HEK293 (cell line): Measurements from ENCODE around the gene TM7SF2.

Experiments used
- CTCF ChIA-PET: fragments of 350-600 bp; formaldehyde crosslinking; extraction: SDS; loops from one replicate; lab custom pipeline; 2021; ENCODE audit warnings: antibody characterized with exemption; lab: Yijun Ruan, JAX
- POLR2A ChIA-PET: fragments of 300-600 bp; formaldehyde crosslinking; extraction: SDS; loops from one replicate; lab custom pipeline; 2020; ENCODE audit warnings: antibody characterized with exemption, inconsistent platforms; lab: Yijun Ruan, JAX
- H3K27ac ChIP-seq: fragments of 200-500 bp; sonication (Bioruptor generic); 2 replicates; pipeline ENCODE4 v1.5.1; 2014; ENCODE audit warnings: low read depth, low read length, control low read depth, inconsistent platforms; ENCODE audit errors: extremely low read depth
- H3K36me3 ChIP-seq, 2 experiments: fragments of 200-500 bp in 1 of 2; sonication (Bioruptor generic) in 1 of 2; 1 replicate in 1 of 2; 2 replicates in 1 of 2; pipeline ENCODE4 v1.5.1; 2014 to 2017; ENCODE audit warnings: inconsistent platforms in 2 of 2, low read length in 2 of 2; ENCODE audit not compliant: control insufficient read depth in 2 of 2, insufficient read depth in 1 of 2
- H3K4me1 ChIP-seq: fragments of 200-500 bp; sonication (Bioruptor generic); 2 replicates; pipeline ENCODE4 v1.5.1; 2014; ENCODE audit warnings: mild to moderate bottlenecking, low read length, inconsistent platforms; ENCODE audit not compliant: control insufficient read depth, insufficient read depth
- H3K4me3 ChIP-seq: 2 replicates; pipeline ENCODE4 v1.5.1; 2011; ENCODE audit warnings: low read depth, mild to moderate bottlenecking, control low read depth, low read length, moderate library complexity
- H3K9me3 ChIP-seq: fragments of 200-500 bp; sonication (Bioruptor generic); 2 replicates; pipeline ENCODE4 v1.5.1; 2014; ENCODE audit warnings: low read depth, low read length, inconsistent platforms; ENCODE audit not compliant: control insufficient read depth, insufficient read depth
- BCL11A ChIP-seq: fragments of 450-650 bp; formaldehyde crosslinking; IDR thresholded peaks from 2 replicates; pipeline ENCODE4 v1.5.1; 2016; ENCODE audit warnings: low read depth, missing biosample characterization, missing genetic modification characterization
- CTCF ChIP-seq: fragments of 450-650 bp; formaldehyde crosslinking; IDR thresholded peaks from 2 replicates; pipeline ENCODE4 v1.5.1; 2016; ENCODE audit warnings: missing biosample characterization, missing genetic modification characterization
- GLI4 ChIP-seq: fragments of 450-650 bp; formaldehyde crosslinking; IDR thresholded peaks from 2 replicates; pipeline ENCODE4 v1.5.1; 2016; ENCODE audit warnings: missing biosample characterization, missing genetic modification characterization
- HOXA7 ChIP-seq: sonication (generic); formaldehyde crosslinking; IDR thresholded peaks from 2 replicates; pipeline ENCODE4 v1.8.1; 2022; ENCODE audit warnings: missing genetic modification reagents, borderline replicate concordance
- KLF17 ChIP-seq: fragments of 450-650 bp; formaldehyde crosslinking; IDR thresholded peaks from 2 replicates; pipeline ENCODE4 v1.5.1; 2016; ENCODE audit warnings: missing biosample characterization, missing genetic modification characterization
- KLF8 ChIP-seq: fragments of 450-650 bp; formaldehyde crosslinking; IDR thresholded peaks from 2 replicates; pipeline ENCODE4 v1.5.1; 2016; ENCODE audit warnings: missing biosample characterization, missing genetic modification characterization
- KLF9 ChIP-seq: fragments of 450-650 bp; formaldehyde crosslinking; IDR thresholded peaks from 2 replicates; pipeline ENCODE4 v1.5.1; 2016; ENCODE audit warnings: missing biosample characterization, missing genetic modification characterization, low read depth
- TRIM28 ChIP-seq: IDR thresholded peaks from 2 replicates; pipeline ENCODE4 v1.6.1; 2011; ENCODE audit warnings: low read length, control low read depth, borderline replicate concordance
- YY2 ChIP-seq: fragments of 450-650 bp; formaldehyde crosslinking; IDR thresholded peaks from 2 replicates; pipeline ENCODE4 v1.5.1; 2016; ENCODE audit warnings: missing biosample characterization, missing genetic modification characterization
- ZBTB20 ChIP-seq: fragments of 450-650 bp; formaldehyde crosslinking; IDR thresholded peaks from 2 replicates; pipeline ENCODE4 v1.5.1; 2016; ENCODE audit warnings: missing biosample characterization, missing genetic modification characterization
- ZNF146 ChIP-seq: fragments of 450-650 bp; formaldehyde crosslinking; IDR thresholded peaks from 2 replicates; pipeline ENCODE4 v1.5.1; 2016; ENCODE audit warnings: missing biosample characterization, missing genetic modification characterization
- ZNF184 ChIP-seq: fragments of 450-650 bp; IDR thresholded peaks from 2 replicates; pipeline ENCODE4 v1.5.1; 2018; ENCODE audit warnings: missing biosample characterization, mild to moderate bottlenecking, missing genetic modification characterization
- ZNF19 ChIP-seq: fragments of 450-650 bp; formaldehyde crosslinking; IDR thresholded peaks from 2 replicates; pipeline ENCODE4; 2016; ENCODE audit warnings: missing biosample characterization, missing genetic modification characterization, low read depth
- ZNF391 ChIP-seq: fragments of 450-650 bp; formaldehyde crosslinking; IDR thresholded peaks from 2 replicates; pipeline ENCODE4 v1.5.1; 2016; ENCODE audit warnings: low read depth, missing biosample characterization, missing genetic modification characterization, borderline replicate concordance
- ZNF398 ChIP-seq: fragments of 450-650 bp; formaldehyde crosslinking; IDR thresholded peaks from 2 replicates; pipeline ENCODE4 v1.5.1; 2017; ENCODE audit warnings: missing biosample characterization, missing genetic modification characterization
- ZNF501 ChIP-seq: fragments of 450-650 bp; formaldehyde crosslinking; IDR thresholded peaks from 2 replicates; pipeline ENCODE4 v1.5.1; 2016; ENCODE audit warnings: missing biosample characterization, missing genetic modification characterization
- ZNF558 ChIP-seq: fragments of 450-650 bp; formaldehyde crosslinking; IDR thresholded peaks from 2 replicates; pipeline ENCODE4 v1.5.1; 2016; ENCODE audit warnings: missing biosample characterization, missing genetic modification characterization
- ZNF585B ChIP-seq: fragments of 450-650 bp; formaldehyde crosslinking; IDR thresholded peaks from 2 replicates; pipeline ENCODE4 v1.5.1; 2016; ENCODE audit warnings: missing biosample characterization, missing genetic modification characterization
- ZNF843 ChIP-seq: fragments of 450-650 bp; formaldehyde crosslinking; IDR thresholded peaks from 2 replicates; pipeline ENCODE4 v1.5.1; 2016; ENCODE audit warnings: missing biosample characterization, missing genetic modification characterization
- ZSCAN16 ChIP-seq: fragments of 450-650 bp; formaldehyde crosslinking; IDR thresholded peaks from 2 replicates; pipeline ENCODE4 v1.5.1; 2016; ENCODE audit warnings: missing biosample characterization, missing genetic modification characterization
- TF ChIP-seq, protein P1 (sequence below): fragments of 450-650 bp; formaldehyde crosslinking; IDR thresholded peaks from 2 replicates; pipeline ENCODE4 v1.5.1; 2016; ENCODE audit warnings: missing biosample characterization, missing genetic modification characterization
- TF ChIP-seq, protein P2 (sequence below): fragments of 450-650 bp; formaldehyde crosslinking; IDR thresholded peaks from 2 replicates; pipeline ENCODE4; 2016; ENCODE audit warnings: missing biosample characterization, missing genetic modification characterization

Gene TM7SF2

GRCh38 chr11:65095427-65095826 is 16.2 kb upstream of the TM7SF2 start:
- TF ChIP-seq ZNF146 (tag by site-specific recombination) (no peak), HOXA7 (CRISPR knock-in tag) (no peak)
- TF ChIP-seq, all 188 proteins: peak for 0
- ChIA-PET CTCF (interaction anchor here (1.8 kb wide), 1 partner anchor 15 kb away, joined by 8 read pairs; no protein-coding TSS in a partner anchor), POLR2A (interaction anchor here (0.8 to 2.6 kb wide), 9 partner anchors 10 to 317 kb away, joined by 3 to 24 read pairs (median 5); partner anchors contain the start of genes ARL2, CDCA5, SAC3D1 and SF1)
- Histone ChIP-seq H3K27ac (no peak overlapping the region), H3K36me3 (peaks cover 0 to 8% of the 10 kb centered on the region in 2 experiments; a peak in 2 of 3 replicates), H3K4me1 (no peaks in the 10 kb centered on the region), H3K9me3 (no peaks in the 10 kb centered on the region), H3K4me3 (no peak overlapping the region; the same call in 1 of the 2 replicates)

- peaks cover 0 to 8% of the 10 kb centered on the region in 2 experiments; a peak in 2 of 3 replicates for H3K36me3 ChIP-seq
- peaks cover 3% of the 10 kb centered on the region; the same call in 1 of the 2 replicates for H3K4me1 ChIP-seq
- peak within 1 kb of the TSS; percentile 61 for H3K4me3 ChIP-seq
- peak within 1 kb of the TSS; percentile 60; the same call in 1 of the 2 replicates for H3K27ac ChIP-seq
- ChIA-PET CTCF (interaction anchor here (0.5 to 8.8 kb wide), 3 partner anchors 16 to 219 kb away, joined by 3 to 110 read pairs (median 3); partner anchors contain the start of gene TM7SF2), POLR2A (interaction anchor here (1.2 to 2.6 kb wide), 10 partner anchors 11 to 318 kb away, joined by 4 to 24 read pairs (median 6); partner anchors contain the start of genes ARL2, CDCA5, FAU and MRPL49)
- no peaks in the 10 kb centered on the region for H3K9me3 ChIP-seq
- peak; percentile 97 for TF ChIP-seq KLF17 (tag by site-specific recombination)
- TF ChIP-seq KLF8, result peak; percentile 98
- no peak for TF ChIP-seq BCL11A (tag by site-specific recombination)
- TF ChIP-seq ZNF184 (tag by site-specific recombination), result peak; percentile 72; the same call in 1 of the 2 replicates
- no peak for TF ChIP-seq CTCF (tag by site-specific recombination)
- TF ChIP-seq YY2 (tag by site-specific recombination), result peak; percentile 93
- peak; percentile 39; the same call in 1 of the 2 replicates for TF ChIP-seq TRIM28
- 0 out of 2 replicates have a peak, but pooled peaks have one; percentile 20 for TF ChIP-seq ZNF398 (tag by site-specific recombination)
- peak; percentile 66 for TF ChIP-seq KLF9 (tag by site-specific recombination)
- TF ChIP-seq ZBTB20, result peak; percentile 50; the same call in 1 of the 2 replicates
- TF ChIP-seq, protein P1, sequence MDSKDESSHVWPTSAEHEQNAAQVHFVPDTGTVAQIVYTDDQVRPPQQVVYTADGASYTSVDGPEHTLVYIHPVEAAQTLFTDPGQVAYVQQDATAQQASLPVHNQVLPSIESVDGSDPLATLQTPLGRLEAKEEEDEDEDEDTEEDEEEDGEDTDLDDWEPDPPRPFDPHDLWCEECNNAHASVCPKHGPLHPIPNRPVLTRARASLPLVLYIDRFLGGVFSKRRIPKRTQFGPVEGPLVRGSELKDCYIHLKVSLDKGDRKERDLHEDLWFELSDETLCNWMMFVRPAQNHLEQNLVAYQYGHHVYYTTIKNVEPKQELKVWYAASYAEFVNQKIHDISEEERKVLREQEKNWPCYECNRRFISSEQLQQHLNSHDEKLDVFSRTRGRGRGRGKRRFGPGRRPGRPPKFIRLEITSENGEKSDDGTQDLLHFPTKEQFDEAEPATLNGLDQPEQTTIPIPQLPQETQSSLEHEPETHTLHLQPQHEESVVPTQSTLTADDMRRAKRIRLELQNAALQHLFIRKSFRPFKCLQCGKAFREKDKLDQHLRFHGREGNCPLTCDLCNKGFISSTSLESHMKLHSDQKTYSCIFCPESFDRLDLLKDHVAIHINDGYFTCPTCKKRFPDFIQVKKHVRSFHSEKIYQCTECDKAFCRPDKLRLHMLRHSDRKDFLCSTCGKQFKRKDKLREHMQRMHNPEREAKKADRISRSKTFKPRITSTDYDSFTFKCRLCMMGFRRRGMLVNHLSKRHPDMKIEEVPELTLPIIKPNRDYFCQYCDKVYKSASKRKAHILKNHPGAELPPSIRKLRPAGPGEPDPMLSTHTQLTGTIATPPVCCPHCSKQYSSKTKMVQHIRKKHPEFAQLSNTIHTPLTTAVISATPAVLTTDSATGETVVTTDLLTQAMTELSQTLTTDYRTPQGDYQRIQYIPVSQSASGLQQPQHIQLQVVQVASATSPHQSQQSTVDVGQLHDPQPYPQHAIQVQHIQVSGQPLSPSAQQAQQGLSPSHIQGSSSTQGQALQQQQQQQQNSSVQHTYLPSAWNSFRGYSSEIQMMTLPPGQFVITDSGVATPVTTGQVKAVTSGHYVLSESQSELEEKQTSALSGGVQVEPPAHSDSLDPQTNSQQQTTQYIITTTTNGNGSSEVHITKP (tag by site-specific recombination), result peak; percentile 56
- TF ChIP-seq ZNF501, result peak; percentile 92
- no peak for TF ChIP-seq ZNF585B (tag by site-specific recombination)
- peak; percentile 94 for TF ChIP-seq GLI4
- TF ChIP-seq ZNF843, result peak; percentile 54
- TF ChIP-seq ZNF19, result 0 out of 2 replicates have a peak, but pooled peaks have one; percentile 37
- TF ChIP-seq ZNF391, result peak; percentile 98
- TF ChIP-seq ZNF558 (tag by site-specific recombination), result peak; percentile 70; the same call in 1 of the 2 replicates
- TF ChIP-seq, protein P2, sequence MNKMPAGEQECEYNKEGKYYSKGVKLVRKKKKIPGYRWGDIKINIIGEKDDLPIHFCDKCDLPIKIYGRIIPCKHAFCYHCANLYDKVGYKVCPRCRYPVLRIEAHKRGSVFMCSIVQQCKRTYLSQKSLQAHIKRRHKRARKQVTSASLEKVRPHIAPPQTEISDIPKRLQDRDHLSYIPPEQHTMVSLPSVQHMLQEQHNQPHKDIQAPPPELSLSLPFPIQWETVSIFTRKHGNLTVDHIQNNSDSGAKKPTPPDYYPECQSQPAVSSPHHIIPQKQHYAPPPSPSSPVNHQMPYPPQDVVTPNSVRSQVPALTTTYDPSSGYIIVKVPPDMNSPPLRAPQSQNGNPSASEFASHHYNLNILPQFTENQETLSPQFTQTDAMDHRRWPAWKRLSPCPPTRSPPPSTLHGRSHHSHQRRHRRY (tag by site-specific recombination), result 0 out of 2 replicates have a peak, but pooled peaks have one; percentile 14
- TF ChIP-seq ZSCAN16 (tag by site-specific recombination), result 0 out of 2 replicates have a peak, but pooled peaks have one; percentile 21
Measured at GRCh38 chr11:65095974-65096806, 15.5 kb upstream of the TM7SF2 start, which contains the start of gene VPS51. VPS51 (plus strand) TSS chr11:65096214; CDS start chr11:65096251, 37 bp downstream.
